ENCODE results near the gene ZNF341.

The ZNF341 gene

DNA sequence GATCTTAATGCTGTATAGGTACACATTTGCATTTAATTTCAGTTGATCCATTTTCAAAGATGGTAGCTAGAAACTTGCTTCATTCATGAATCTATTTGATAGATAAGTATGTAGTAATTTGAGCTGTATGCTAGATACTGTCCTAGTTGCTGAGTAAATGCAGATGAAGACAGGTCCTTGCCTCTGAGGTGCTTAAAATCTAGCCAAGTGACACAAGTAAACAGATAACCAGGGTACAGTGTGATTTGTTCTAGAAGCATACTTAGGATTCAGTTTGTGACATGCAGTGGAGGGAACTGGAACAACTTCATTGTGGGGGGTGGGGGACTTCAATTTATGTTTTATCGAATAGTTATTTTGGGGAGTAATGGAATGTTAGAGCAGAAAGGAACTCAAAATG, 88.6 kb downstream of the ZNF341 start:
- TF ChIP-seq, protein P1, sequence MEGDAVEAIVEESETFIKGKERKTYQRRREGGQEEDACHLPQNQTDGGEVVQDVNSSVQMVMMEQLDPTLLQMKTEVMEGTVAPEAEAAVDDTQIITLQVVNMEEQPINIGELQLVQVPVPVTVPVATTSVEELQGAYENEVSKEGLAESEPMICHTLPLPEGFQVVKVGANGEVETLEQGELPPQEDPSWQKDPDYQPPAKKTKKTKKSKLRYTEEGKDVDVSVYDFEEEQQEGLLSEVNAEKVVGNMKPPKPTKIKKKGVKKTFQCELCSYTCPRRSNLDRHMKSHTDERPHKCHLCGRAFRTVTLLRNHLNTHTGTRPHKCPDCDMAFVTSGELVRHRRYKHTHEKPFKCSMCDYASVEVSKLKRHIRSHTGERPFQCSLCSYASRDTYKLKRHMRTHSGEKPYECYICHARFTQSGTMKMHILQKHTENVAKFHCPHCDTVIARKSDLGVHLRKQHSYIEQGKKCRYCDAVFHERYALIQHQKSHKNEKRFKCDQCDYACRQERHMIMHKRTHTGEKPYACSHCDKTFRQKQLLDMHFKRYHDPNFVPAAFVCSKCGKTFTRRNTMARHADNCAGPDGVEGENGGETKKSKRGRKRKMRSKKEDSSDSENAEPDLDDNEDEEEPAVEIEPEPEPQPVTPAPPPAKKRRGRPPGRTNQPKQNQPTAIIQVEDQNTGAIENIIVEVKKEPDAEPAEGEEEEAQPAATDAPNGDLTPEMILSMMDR (IDR thresholded peaks at IDR 0.05), result no peak
- Histone ChIP-seq H3K9me3 (no peaks in the 10 kb centered on the region), H3K27ac (peak overlapping the region; percentile 39), H3K4me1 (ENCODE audit: control insufficient read depth in 1 of 2, insufficient read depth in 1 of 2, low read depth in 1 of 2, low read length in 1 of 2) (peaks cover 3 to 22% of the 10 kb centered on the region in 2 experiments), H3K4me3 (ENCODE audit: low read depth in 1 of 2, low read length in 1 of 2) (no peak overlapping the region), H3K36me3 (peaks cover 9% of the 10 kb centered on the region), H3K27me3 (no peaks in the 10 kb centered on the region)

DNA sequence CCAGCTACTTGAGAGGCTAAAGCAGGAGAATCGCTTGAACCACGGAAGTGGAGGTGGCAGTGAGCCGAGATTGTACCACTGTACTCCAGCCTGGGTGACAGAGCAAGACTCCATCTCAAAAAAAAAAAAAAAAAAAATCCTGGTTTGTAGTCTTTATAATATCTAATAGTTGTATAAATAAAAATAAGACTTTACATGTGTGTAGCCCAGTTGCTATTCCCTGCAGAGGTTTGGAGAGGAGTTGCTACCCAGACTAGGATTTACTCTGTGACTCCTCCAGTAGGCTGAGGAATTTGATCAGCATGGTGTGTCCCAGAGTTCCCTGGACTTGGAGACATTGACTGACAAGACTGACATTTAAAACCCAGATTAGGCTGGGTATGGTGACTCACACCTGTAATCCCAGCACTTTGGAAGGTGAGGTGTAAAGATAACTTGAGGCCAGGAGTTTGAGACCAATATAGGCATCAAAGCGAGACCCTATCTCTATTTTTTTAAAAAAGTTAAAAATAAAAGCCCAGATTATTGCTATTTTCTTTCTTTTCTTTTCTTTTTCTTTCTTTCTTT, 89.6 kb downstream of the ZNF341 start:
- peaks cover 7 to 30% of the 10 kb centered on the region in 2 experiments for H3K4me1 ChIP-seq (ENCODE audit: control insufficient read depth in 1 of 2, insufficient read depth in 1 of 2, low read depth in 1 of 2, low read length in 1 of 2)
- H3K27me3 ChIP-seq, result no peaks in the 10 kb centered on the region
- H3K4me3 ChIP-seq (ENCODE audit: low read depth in 1 of 2, low read length in 1 of 2), result no peak overlapping the region
- H3K36me3 ChIP-seq, result no peaks in the 10 kb centered on the region
- no peak overlapping the region for H3K27ac ChIP-seq
- H3K9me3 ChIP-seq, result no peaks in the 10 kb centered on the region
- TF ChIP-seq, protein P1 (IDR thresholded peaks at IDR 0.05), result no peak

DNA sequence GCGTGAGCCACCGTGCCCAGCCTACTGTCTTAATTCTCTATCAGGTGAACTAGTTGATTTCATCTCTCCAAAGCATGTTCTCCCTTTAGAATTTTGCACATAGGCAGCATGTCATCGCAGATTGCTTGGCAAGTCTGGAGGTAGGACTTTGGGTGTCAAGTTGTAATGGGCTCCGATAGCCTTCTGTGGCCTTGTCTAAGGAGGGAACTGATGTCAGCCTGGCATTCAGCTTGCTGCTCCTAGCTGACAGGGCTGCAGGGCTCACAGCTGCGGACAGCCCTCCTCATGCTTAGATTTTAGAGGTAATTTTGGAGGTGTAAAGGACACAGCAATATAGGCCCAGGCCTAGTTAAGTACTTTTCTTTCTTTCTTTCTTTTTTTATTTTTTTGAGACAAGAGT, 90.6 kb downstream of the ZNF341 start:
- Histone ChIP-seq H3K9me3 (no peaks in the 10 kb centered on the region), H3K4me3 (ENCODE audit: low read depth in 1 of 2, low read length in 1 of 2) (no peak overlapping the region), H3K27ac (no peak overlapping the region), H3K36me3 (no peaks in the 10 kb centered on the region), H3K27me3 (no peaks in the 10 kb centered on the region), H3K4me1 (ENCODE audit: control insufficient read depth in 1 of 2, insufficient read depth in 1 of 2, low read depth in 1 of 2, low read length in 1 of 2) (peaks cover 18 to 40% of the 10 kb centered on the region in 2 experiments)
- TF ChIP-seq, protein P1 (IDR thresholded peaks at IDR 0.05), result no peak

DNA sequence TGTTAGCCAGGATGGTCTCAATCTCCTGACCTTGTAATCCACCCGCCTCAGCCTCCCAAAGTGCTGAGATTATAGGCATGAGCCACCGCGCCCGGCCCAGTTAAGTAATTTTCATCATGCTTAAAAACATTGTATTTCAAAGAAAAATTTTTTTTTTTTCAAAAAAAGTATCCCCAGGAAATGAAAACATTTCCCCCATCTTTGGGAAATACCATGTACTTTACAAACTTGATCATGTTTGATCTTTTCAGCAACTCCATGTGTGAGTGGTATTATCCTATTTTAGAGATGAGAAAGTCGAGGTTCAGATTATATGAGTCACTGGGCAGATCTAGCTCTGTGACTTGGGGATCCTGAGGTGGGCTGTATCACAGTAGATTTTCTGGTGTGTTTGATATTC, 91.2 kb downstream of the ZNF341 start:
- no peak overlapping the region for H3K27ac ChIP-seq
- no peaks in the 10 kb centered on the region for H3K9me3 ChIP-seq
- no peaks in the 10 kb centered on the region for H3K27me3 ChIP-seq
- no peaks in the 10 kb centered on the region for H3K36me3 ChIP-seq
- TF ChIP-seq, protein P1 (IDR thresholded peaks at IDR 0.05), result no peak
- H3K4me1 ChIP-seq (ENCODE audit: control insufficient read depth in 1 of 2, insufficient read depth in 1 of 2, low read depth in 1 of 2, low read length in 1 of 2), result peaks cover 23 to 44% of the 10 kb centered on the region in 2 experiments
- H3K4me3 ChIP-seq (ENCODE audit: low read depth in 1 of 2, low read length in 1 of 2), result no peak overlapping the region

DNA sequence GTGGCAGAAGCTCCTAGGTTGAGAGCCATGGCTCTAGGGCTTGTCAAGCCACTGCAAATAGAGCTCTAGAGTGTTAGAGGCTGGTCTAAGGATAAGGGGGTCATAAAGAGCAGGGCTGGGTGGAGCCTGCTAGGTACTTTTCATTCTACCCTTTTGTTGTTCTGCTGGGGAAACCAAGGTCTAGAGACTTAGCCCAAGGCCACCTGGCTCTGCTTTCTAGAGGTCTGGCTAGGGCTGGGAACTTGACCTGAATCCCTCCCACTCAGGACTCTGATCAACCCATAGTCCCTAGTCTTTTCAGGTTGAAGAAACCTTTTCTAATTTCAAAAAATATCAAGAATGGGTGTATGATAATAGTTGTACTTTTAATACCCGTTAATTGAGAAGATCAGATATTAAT, 93.1 kb downstream of the ZNF341 start:
- Histone ChIP-seq H3K36me3 (no peaks in the 10 kb centered on the region), H3K4me1 (ENCODE audit: control insufficient read depth in 1 of 2, insufficient read depth in 1 of 2, low read depth in 1 of 2, low read length in 1 of 2) (peaks cover 33 to 48% of the 10 kb centered on the region in 2 experiments), H3K27me3 (no peaks in the 10 kb centered on the region), H3K9me3 (no peaks in the 10 kb centered on the region), H3K4me3 (ENCODE audit: low read depth in 1 of 2, low read length in 1 of 2) (no peak overlapping the region), H3K27ac (peak overlapping the region; percentile 66)
- TF ChIP-seq, protein P1 (IDR thresholded peaks at IDR 0.05), result no peak

Measured in neutrophil (primary cell).